NCI-H748 treated with DMSO at 0.1 percent for 48 hours (cell line): ENCODE data around the gene TMEM259.
"Not testable (repeated sequence)": the region's sequence is repeated elsewhere in the genome, so short reads cannot be mapped to it uniquely, and the experiment has no call there.

Experiments
- DNase-seq: peaks from one replicate; lab custom pipeline; 2025; lab: John Stamatoyannopoulos, UW

The TMEM259 gene

DNA sequence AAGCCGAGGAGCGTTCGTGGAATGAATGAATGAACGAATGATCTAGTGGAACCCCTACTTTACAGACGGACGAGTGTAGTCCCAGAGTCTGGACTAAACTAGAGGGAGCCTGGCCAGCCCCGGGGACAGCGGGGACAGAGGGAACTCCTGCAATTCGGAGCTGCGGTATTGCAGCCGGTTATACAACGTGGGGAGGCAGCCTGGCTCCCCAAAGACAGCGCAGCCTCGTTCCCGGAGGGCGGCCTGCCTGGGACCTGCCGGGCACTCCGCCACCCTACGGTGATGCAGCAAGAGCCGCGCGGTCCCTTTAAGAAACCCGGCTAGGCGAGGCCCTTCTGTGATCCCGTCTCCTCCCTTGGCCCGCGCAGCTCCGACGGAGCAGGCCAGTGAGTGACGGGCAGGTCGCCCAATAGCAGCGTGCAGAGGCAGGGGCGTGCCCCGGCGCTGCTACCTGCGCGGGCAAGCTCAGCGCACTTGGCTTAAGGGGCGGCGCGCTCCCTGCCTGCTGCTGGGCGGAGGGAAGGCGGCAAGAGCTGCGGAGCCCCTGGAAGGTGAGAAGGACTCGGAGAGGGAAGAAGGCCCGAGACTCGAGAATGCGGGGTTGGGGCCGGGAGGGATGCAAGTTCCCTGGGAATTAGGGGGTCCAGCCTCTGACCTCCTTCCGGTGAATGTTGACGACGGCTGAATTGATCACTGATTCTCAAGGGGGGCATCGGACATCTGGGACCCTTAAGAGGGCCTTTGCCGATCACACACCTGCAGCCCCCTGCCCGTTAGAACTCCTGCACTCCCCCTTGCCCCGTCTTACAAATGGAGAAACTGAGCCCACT is 18.9 kb upstream of the TMEM259 start, which contains the start of gene ABCA7:
ABCA7 (plus strand) TSS at position 462 of the 830 bp plus-strand sequence. CDS start 1,255 bp downstream, outside the sequence.
- peak; percentile 87 for DNase-seq

DNA sequence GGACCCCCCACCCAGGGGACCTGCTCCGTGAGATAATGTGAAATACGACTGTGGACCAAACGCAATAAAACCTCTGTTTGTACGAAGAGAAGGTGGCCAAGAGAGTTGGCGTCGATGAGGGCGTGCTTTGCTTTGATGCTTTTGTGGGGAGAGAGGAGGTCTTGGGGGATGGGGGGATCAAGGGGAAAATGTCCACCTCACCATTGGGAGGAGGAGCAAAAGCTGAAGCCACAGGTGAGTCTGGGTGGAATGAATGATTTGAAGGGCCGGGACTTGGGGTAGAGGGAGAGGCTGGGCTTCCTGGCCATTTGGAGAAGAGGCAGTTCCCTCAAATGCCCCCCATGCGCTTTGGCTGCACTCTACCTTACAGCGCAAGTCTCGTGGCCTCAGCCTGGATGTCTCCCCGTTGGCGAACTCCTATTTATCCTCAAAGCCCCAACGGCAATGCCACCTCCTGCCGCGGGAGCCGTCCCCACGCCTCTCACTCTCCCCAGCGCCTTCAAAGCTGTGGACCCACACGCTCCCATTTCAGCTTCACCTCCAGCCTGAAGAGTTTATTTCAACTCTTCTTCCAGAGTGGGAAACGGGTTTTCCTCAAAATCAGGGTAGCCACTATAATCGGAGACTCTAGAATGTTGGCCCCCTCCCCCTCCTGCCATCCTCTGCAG is 18.2 kb upstream of the TMEM259 start:
- DNase-seq, result no peak

DNA sequence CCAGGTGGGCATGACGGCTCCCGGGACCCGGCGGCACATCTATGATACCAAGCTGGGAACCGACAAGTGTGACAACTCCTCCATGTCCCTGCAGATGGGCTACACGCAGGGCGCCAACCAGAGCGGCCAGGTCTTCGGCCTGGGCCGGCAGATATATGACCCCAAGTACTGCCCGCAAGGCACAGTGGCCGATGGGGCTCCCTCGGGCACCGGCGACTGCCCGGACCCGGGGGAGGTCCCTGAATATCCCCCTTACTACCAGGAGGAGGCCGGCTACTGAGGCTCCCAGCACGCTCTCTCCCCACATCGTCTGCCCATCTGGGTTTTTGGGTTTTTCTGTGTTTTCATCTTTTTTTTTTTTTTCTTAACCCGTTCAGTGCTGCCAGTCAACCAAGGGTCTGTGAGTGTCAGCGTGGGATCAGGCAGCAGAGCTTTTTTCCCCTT is 16.7 kb upstream of the TMEM259 start:
- DNase-seq, result no peak

DNA sequence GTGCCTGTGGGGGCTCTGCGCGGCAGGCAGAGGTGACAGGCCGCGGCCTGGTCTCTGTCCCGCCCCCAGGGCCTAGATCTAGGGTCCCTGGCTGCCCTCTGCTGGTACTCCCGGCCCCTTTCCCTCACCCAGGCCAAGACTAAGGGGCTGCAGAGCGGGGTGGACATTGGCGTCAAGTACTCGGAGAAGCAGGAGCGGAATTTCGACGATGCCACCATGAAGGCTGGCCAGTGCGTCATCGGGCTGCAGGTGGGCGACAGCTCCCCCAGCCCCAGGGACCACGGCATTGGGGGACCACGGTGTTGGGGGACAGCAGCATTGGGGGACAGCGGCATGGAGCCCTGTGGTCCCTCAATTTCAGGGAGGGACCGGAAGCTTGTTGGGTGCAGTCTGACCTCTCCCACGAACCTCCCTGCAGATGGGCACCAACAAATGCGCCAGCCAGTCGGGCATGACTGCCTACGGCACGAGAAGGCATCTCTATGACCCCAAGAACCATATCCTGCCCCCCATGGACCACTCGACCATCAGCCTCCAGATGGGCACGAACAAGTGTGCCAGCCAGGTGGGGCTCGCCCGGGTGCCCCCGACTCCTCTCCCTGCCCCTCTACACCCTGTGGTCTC is 15.2 kb upstream of the TMEM259 start:
- no peak for DNase-seq

DNA sequence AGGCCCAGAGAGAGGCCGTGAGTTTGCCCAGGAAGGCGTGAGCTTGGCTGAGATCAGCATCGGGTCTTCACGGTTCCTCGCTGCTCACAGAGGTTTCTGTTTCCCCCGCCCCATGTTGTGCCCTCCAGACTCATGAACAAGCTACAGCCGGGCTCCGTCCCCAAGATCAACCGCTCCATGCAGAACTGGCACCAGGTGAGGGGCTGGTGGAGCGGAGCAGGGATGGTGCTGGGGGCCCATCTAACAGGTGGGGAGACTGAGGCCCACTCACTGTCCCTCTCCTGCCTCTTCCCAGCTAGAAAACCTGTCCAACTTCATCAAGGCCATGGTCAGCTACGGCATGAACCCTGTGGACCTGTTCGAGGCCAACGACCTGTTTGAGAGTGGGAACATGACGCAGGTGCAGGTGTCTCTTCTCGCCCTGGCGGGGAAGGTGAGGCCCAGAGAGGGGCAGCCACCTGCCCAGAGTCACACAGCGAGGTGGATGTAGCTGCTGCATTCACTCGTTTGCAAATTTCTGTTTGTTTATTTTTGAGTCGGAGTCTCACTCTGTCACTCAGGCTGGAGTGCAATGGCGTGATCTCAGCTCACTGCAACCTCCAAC is 11.4 kb upstream of the TMEM259 start:
- DNase-seq, result no peak

DNA sequence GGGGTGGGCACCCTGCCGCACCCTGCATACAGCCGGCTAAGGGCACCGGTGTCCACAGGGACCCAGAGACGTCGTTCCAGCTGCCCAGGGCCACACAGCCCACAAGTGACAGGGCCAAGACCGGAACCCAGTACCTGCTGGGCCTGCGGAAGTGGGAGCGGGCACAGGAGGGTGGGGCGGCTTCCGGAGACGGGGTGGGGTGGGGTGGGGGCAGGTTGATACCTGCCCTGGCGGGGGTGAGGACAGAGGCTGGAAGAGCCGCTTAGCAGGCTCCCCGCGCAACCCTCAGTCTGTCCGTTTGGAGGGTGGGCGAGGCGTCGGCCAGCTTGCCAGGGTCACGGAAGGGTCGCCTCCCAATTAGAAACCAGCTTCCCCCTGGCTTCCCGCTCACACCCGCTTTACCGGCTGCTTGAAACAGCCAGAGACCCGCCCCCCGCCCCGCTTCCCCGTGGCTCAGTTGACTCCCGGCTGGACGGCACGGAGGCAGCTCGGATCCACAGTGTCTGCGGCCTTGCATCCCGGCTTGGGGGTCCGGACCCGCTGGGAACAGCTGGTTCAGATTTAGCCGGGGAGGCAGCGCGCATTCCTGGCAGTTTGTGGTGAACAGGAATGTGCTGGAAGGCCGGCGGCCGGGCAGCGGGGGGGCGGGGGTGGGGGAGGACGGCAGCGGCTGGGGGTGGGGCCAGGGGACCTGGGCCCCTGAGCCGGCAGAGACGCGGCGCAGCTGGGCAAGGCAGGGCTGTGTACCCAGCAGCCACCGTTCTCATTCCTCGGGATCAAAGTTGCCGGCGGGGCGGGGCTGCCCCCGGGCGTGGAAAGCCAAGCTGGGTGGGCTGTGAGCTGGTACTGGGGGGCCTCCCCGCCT is 7.4 kb upstream of the TMEM259 start:
- peak; percentile 8 for DNase-seq

DNA sequence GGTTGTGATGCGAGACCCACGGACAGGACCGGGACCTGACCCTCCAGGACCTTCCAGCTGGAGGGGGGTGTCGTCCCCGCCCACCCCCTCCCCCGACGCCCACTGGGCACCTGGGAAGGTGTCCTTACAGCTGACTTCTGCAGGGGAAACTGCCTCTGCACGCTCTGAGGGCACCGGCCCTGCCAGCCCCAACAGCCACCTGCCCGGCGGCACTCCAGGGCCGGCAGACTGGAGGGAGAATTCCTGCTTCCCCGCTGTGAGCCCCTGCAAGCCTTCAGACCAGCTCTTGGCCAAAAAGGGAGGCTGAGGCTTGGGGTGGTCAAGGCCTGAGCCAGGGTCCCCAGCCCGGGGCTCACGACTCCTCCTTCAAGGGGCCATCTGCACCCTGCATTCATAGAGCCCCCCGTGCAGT is 6.7 kb upstream of the TMEM259 start:
- DNase-seq, result no peak

DNA sequence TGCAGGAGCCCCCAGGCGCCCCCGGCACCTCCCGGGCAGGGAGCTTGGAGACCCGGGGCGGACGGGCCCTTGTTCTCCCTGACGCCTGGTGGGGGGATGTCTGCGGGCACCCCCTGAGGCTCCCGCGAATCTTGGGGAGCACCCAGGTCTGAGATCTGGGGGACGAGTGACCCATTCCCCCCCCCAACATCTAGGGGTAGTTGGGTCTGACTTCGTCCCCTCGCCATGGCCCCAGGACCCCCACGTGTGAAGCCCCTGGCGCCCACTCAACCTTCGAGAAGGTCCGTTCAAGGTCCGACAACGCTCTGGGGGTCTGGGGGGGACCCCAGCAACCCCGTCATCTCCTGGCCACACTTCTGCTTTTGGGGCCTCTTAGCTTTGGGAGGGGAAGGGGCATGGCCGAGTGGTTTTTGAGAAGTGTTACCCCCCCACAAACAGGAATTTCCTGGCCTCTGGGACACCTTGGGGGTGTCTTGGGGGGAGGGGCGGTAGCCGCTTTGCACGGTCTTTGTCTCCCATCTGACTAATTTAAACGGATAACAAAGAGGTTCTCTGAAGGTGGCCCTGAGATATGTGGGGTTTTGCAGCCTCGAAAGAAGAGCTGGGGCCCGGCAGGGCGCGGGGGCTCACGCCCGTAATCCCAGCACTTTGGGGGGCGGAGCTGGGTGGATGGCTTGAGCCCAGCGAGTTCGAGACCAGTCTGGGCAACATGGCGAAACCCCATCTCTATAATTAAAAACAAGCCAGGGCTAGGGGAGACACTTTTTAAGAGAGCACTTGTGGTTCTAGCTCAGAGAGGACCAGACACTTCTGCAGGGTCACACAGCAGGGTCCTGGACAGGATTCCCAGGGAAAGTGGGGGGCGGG is 6.1 kb upstream of the TMEM259 start:
- no peak for DNase-seq

DNA sequence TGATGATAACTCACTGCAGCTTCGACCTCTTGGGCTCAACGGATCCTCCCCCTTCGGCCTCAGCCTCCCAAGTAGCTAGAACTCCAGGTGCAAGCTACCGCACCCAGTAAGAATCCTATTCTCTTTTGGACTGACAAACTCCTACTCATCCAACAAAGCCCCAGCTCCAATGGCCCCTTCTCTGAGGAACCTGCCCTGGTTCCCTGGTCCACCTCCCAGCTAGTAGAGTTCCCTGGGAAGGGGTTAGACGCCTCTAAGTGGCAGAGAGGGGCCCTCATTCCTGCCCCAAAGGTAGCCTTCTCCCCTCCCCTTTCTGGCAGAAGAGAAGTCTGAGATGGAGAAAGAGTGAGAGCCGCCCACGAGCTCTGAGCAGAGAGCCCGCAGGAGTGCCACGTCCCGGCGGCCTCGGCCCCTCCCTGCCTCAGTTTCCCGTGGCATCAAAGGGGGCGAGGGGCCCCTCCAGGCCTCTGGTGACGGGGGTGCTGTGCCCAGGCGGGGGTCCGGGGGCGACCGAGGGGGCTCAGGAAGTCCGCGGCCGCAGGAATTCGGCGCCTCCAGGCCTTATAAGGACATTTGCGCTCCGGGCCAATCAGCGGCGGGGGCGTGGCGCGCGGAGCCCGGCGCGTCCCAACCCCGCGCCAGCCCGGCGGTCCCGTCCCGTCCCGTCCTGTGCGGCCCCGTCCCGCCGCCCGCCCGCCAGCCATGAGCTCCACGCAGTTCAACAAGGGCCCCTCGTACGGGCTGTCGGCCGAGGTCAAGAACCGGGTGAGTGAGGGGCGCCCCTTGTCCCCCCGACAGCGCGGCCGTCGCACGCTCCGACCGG is 5.2 kb upstream of the TMEM259 start, which contains the start of gene CNN2:
CNN2 (plus strand) TSS at position 649 of the 823 bp plus-strand sequence; CDS start at position 703, 54 bp downstream.
- DNase-seq, result no peak

DNA sequence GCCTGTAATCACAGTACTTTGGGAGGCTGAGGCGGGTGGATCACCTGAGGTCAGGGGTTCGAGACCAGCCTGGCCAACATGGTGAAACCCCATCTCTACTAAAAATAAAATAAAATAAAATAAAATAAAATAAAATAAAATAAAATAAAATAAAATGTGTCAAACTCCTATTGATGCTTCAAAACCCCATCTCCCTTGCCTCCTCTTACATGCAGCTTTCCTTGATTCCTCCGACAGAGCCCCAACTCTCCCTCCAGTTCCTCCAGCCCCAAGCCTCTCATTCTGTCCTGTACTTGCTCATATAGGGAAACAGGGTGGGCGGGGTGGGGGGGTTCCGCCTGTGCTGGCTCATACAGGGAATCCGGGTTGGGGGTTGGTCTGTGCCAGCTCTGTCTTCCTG is 4.2 kb upstream of the TMEM259 start:
- DNase-seq, result not testable (repeated sequence)

DNA sequence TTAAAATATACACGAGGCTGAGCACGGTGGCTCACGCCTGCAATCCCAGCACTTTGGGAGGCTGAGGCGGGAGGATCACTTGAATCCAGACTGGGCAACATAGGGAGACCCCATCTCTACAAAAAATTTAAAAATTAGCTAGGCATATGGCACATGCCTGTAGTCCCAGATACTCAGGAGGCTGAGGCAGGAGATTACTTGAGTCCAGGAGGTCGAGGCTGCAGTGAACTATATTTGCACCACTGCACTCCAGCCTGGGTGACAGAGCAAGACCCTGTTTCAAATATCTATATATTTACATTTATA is 2.9 kb upstream of the TMEM259 start:
- DNase-seq, result not testable (repeated sequence)

DNA sequence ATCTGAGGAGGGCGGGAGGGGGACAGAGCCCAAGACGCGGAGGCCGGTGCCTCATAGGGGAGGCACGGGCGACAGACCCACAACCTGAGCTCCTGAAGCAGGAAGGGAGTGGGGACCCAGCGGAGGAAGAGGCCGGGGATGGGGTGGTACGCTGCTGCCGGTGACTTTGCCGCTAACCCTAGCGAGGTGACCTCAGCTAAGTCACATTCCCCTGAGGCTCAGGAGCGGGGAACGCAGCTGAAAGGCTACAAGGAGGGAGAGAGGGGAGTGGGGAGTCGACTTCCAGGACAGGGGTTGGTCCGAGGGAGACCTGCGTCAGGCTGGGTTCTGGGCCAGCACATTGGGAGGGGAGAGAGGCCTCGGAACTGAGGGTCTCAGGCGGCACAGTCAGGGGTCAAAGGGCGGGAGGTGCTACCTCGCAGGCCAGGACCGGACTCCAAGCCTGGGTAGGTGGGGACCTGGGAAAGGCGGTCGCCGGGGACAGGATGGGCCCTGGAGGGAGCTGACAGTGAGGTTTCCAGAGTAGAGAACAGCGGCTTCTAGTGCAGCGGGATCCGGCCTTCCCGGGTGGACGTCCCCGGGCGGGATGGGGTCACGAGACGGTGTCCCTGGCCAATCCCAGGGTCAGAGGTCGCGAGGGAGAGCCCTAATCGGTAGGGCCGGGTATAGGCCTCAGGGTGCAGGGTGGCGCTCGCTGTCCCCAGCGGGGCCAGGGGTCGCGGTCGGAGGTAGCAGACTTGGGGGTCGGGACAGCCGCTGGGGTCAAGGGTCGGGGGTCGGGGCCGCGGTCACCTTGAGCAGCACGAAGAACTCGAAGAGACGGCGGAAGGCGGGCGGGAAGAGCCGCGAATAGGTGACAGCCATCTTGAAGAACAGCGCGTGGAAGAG is 699 bp downstream of the TMEM259 start:
- no peak for DNase-seq

DNA sequence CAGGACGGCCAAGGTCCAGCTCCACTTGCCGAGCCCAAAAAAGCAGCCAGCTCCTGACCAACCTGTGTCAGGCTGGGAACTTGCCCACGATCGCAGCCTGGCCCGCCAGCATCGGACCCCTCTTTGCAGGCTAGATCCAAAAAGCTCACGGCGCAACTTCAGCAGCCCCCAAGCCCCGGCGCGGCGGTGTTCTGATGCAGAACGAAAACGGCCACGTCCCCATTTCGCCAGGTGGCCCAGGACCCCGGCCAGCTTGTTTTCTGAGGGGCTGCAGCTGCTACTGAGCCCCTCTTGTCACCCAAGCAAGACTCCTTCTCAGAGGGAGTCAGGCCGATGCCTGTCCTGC is 1.3 kb downstream of the TMEM259 start:
- no peak for DNase-seq

DNA sequence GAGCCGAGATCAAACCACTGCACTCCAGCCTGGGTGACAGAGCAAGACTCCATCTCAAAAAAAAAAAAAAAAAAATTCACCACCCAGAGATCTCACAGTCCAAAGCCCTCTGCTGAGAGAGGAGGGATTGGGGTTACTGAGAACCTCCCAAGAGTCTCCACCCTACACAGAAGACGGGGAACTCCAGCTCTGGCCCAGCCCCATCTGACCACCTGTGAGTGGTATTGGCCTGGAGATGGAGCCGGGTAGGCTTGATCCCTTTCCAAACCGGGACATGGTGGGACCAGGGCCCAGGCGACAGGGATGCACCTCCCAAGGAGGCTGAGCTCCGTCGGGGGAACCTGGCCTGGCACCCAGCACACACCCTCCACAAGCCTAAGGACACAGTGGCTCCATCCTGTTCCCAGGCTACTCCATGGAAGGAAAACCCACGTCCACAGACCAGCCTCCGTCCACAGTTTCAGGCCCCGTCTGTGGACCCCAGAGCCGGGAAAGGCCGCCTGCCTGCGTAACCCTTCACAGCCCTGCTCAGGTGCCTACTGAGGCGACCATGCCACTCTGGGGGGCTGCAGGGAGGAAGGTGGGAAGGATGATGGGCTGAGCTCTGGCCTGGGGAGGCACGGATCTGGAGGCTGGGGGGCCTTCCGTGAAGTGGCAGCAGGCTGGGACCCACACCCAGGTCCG is 1.8 kb downstream of the TMEM259 start:
- DNase-seq, result no peak

DNA sequence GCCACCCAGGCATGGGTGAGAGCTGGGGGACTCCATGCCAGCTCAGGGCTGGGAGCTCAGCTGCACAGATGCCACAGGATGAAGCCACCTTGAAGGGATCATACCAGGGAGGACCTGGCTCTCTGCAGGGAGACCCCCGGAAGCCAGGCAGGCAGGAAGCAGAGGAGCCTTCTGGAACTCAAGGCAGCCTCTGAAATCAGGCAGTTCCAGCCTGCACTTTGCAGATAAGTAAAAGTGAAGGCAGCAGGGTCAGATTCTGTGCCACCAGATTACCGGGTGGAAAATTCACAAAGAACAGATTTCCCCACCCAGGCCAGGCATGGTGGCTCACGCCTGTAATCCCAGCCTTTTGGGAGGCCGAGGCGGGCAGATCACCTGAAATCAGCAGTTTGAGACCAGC is 2.5 kb downstream of the TMEM259 start:
- no peak for DNase-seq

DNA sequence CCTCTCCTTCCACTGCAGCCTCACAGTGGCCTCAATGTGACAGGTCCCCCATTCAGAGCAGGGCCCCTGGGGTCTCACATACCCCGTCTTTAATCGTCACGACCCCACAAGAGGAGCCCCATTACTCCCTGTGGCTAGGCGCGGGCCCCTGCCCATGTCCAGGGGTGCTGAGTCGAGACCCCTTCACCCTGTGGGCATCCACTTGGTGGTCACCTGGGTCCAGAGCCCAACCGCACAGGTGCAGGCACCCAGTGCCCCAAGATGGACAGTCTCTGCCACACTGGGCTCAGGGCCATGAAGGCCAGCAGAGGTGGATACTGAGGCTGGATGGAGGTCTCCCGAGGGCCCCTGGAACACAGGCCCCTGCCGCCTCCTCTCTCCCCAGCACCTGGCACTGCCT is 3.0 kb downstream of the TMEM259 start:
- no peak for DNase-seq

DNA sequence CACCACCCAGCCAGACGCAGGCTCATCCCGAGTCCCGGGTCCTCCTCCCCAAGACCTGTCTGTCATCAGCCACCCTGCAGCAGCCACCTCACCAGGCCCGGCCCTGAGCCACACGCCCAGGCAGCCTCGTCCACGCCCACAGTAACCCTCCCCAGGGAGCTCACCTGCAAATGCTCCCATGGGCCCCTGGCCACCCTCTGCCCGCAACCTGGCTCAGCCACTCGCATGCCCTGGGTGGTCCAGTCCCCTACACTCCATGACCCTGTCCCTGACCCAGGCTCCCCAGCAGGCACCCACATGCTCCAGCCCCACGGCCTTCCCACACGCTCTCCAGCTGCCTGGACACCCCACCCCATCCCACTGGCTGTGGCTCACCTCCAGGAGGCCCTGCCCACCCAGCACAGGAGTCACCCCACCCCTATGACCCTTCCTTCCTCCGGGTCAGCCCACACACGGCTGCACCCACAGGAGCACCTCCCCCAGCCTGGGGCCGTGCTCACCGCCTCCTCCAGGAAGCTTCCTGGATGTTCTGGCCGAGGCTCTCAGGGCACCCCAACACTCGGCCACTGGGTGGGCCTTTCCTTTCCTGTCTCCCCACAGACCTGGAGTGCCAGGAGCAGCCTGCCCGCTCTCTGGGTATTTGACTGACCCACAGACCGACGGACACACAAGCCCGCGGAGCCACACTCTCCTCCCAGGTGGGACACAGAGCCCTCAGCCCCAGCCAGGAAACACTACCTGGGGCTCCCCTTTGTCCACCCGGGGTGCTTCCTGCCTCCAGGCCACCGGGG is 3.6 kb downstream of the TMEM259 start:
- no peak for DNase-seq
